Pancreas (tissue), 10 donors: Measurements from ENCODE around the gene ABHD11. TPM values are rescaled to one million over a fixed set of nuclear protein-coding genes. Genes with fewer than 3 reads are reported as not detected.

Source experiments
- ATAC-seq, 4 donors: fragments of 200-7000 bp; cut with Tn5 transposase; one replicate each; pipeline versions ENCODE4 v1.8.0 to v1.9.1; 2020; ENCODE audit warnings: mild to moderate bottlenecking in 4 of 4, moderate library complexity in 4 of 4
- DNase-seq, 6 donors: peaks; one replicate each; pipeline ENCODE4 v3.0.0-alpha.2; 2020
- FAIRE-seq: peaks from 2 replicates; lab custom pipeline; 2012; peaks lifted over from hg19 to GRCh38; lab: Jason Lieb, UNC
- H3K27ac ChIP-seq, 4 donors: fragments of 200-600 bp; sonication (generic); 1 replicate in 3 of 4; 2 replicates in 1 of 4; pipeline versions ENCODE4 v1.5.0 to v1.8.0; 2020
- H3K27me3 ChIP-seq, 4 donors: fragments of 200-600 bp; one replicate each; pipeline ENCODE4 v1.8.0; 2021
- H3K36me3 ChIP-seq, 3 donors: fragments of 200-600 bp; sonication (generic) in 1 of 3; one replicate each; pipeline versions ENCODE4 v1.5.0 to v1.8.0; 2020 to 2021
- H3K4me1 ChIP-seq, 3 donors: fragments of 200-600 bp; one replicate each; pipeline ENCODE4 v1.8.0; 2021
- H3K4me3 ChIP-seq, 4 donors: fragments of 200-600 bp; sonication (generic) in 2 of 4; one replicate each; pipeline versions ENCODE4 v1.5.0 to v1.8.0; 2020 to 2021
- H3K9me3 ChIP-seq, 4 donors: fragments of 200-600 bp; one replicate each; pipeline ENCODE4 v1.8.0; 2021
- CTCF ChIP-seq, 4 donors: fragments of 200-600 bp; sonication (generic) in 3 of 4; IDR thresholded peaks; one replicate each; pipeline versions ENCODE4 v1.5.0 to v1.8.0; 2021; ENCODE audit warnings: antibody characterized with exemption in 4 of 4
- WGBS, 2 donors: extraction: QIAGEN DNeasy Blood & Tissue Kit; methylation state at CpG; one replicate each; pipeline ENCODE4 v1.1.7; 2013; 5-methylcytosine and 5-hydroxymethylcytosine counted together
- intact Hi-C, 3 donors: fragments of 100-400 bp; cut with DNase I; formaldehyde crosslinking; loops; one replicate each; pipeline versions ENCODE4 v1.11.1 to v1.14.2; 2022
- polyA plus RNA-seq, 2 donors: library from polyadenylated mRNA; stranded (reverse); fragments of 200-250 nt; gene quantifications; one replicate each; pipeline ENCODE4 v1.2.3, GENCODE V29; 2013
- total RNA-seq, 6 donors: library from RNA; stranded (reverse); fragmentation: NEBNext Ultra II Directional in 4 of 6; extraction: Animal tissue kit (Norgen Biotek cat#: 25700) in 4 of 6; gene quantifications; one replicate each; pipeline versions ENCODE4 v1.2.1 to v1.2.4, GENCODE V29; 2021 to 2023
- donor health status: healthy with polysubstance abuse.
- donor health status: DM: no; HTN: no; CAD: no; lungs with moderate emphysema.
- donor health status: DM: no; HTN: no; CAD: no.
- donor health status: control.
- donor health status: control.
- donor health status: Bipolar disorder and iron deficiency.
- donor health status: DM: yes; HTN: yes; CAD: no.
- donor health status: DM: no; HTN: no; CAD: no.
- donor health status: DM: no; HTN: no; CAD: no.
- donor health status: DM: yes; HTN: yes; CAD: no.

Gene ABHD11
- total and polyA plus RNA-seq, 8 donors: 16.0 to 95.2 (median 24.3) TPM

GRCh38 chr7:73735528-73735905, 3.1 kb downstream of the ABHD11 start:
- ATAC-seq (no peak), DNase-seq (peak in 2 of 6 donors; percentile 45 to 61), FAIRE-seq (no peak)
- 92 to 94% methylated on average over 8 of the region's 8 CpGs for WGBS, 2 donors
- no peaks in the 10 kb centered on the region for H3K27me3 ChIP-seq
- intact Hi-C loops: no loop called here
- no peak overlapping the region for H3K4me3 ChIP-seq
- H3K9me3 ChIP-seq: no peaks in the 10 kb centered on the region
- peaks cover 0 to 8% (median 0%) of the 10 kb centered on the region in 3 donors for H3K36me3 ChIP-seq
- no peak for TF ChIP-seq CTCF (IDR thresholded peaks at IDR 0.05)
- H3K27ac ChIP-seq: peak overlapping the region in 3 of 4 donors; percentile 58 to 78 (median 71)
- peaks cover 4 to 10% (median 8%) of the 10 kb centered on the region in 3 donors for H3K4me1 ChIP-seq

GRCh38 chr7:73734619-73735527, 3.7 kb downstream of the ABHD11 start:
- intact Hi-C loops: no loop called here
- H3K27ac ChIP-seq: peak overlapping the region in 3 of 4 donors; percentile 58 to 78 (median 71)
- WGBS, 2 donors: 53 to 61% methylated on average over 16 of the region's 16 CpGs

GRCh38 chr7:73732397-73732796, 6.2 kb downstream of the ABHD11 start:
- FAIRE-seq (no peak), ATAC-seq (no peak)
- no peak for TF ChIP-seq CTCF (IDR thresholded peaks at IDR 0.05)

More at GRCh38 chr7:73734619-73735527, 3.7 kb downstream of the ABHD11 start:
- Histone ChIP-seq H3K4me3 (no peak overlapping the region), H3K27me3 (no peaks in the 10 kb centered on the region), H3K36me3 (peaks cover 0 to 8% (median 0%) of the 10 kb centered on the region in 3 donors), H3K4me1 (peaks cover 4 to 10% (median 8%) of the 10 kb centered on the region in 3 donors), H3K9me3 (no peaks in the 10 kb centered on the region)
- peak; percentile 83 to 93 (median 89) for DNase-seq
- ATAC-seq: peak; percentile 38 to 72 (median 66)
- peak; percentile 76 to 89 (median 83) for TF ChIP-seq CTCF (IDR thresholded peaks at IDR 0.05)
- no peak for FAIRE-seq

GRCh38 chr7:73730485-73730884, 8.1 kb downstream of the ABHD11 start:
- no peak for DNase-seq
- intact Hi-C loops: no loop called here
- no peak for TF ChIP-seq CTCF (IDR thresholded peaks at IDR 0.05)
- H3K9me3 ChIP-seq: no peaks in the 10 kb centered on the region
- H3K27me3 ChIP-seq: no peaks in the 10 kb centered on the region
- no peak overlapping the region for H3K4me3 ChIP-seq
- H3K36me3 ChIP-seq: no peaks in the 10 kb centered on the region
- no peak overlapping the region for H3K27ac ChIP-seq
- WGBS, 2 donors: 31 to 44% methylated on average over 3 of the region's 3 CpGs
- H3K4me1 ChIP-seq: peaks cover 0 to 6% (median 0%) of the 10 kb centered on the region in 3 donors
- ATAC-seq: no peak
- FAIRE-seq: no peak

More at GRCh38 chr7:73732397-73732796, 6.2 kb downstream of the ABHD11 start:
- H3K27ac ChIP-seq: no peak overlapping the region
- WGBS, 2 donors: 44 to 62% methylated on average over 2 of the region's 2 CpGs
- H3K4me1 ChIP-seq: peaks cover under 1 to 6% (median 2%) of the 10 kb centered on the region in 3 donors
- intact Hi-C loops: no loop called here
- H3K4me3 ChIP-seq: no peak overlapping the region
- no peaks in the 10 kb centered on the region for H3K27me3 ChIP-seq
- no peaks in the 10 kb centered on the region for H3K9me3 ChIP-seq
- H3K36me3 ChIP-seq: peaks cover 0 to 8% (median 0%) of the 10 kb centered on the region in 3 donors
- DNase-seq: no peak
